GM12892 (cell line): Measurements from ENCODE around the gene ARL4A.

Experiments used
- POLR2A ChIP-seq: IDR thresholded peaks from 2 replicates; pipeline ENCODE4 v1.6.1; 2011; ENCODE audit warnings: low read depth, low read length, control low read depth
- POLR2AphosphoS5 ChIP-seq: IDR thresholded peaks from 2 replicates; pipeline ENCODE4 v1.6.1; 2011; ENCODE audit warnings: low read depth, low read length, control low read depth
- TAF1 ChIP-seq: IDR thresholded peaks from 2 replicates; pipeline ENCODE4 v1.6.1; 2011; ENCODE audit warnings: low read depth, mild to moderate bottlenecking, control low read depth, low read length, borderline replicate concordance

GRCh38 chr7:12686891-12687717 is at the start of gene ARL4A:
- no peak for TF ChIP-seq POLR2AphosphoS5
- no peak for TF ChIP-seq POLR2A
- TF ChIP-seq TAF1, result no peak
